Testis (tissue), 2 donors: ENCODE results near the gene TM9SF3.

ENCODE experiments used
- POLR2A ChIP-seq: fragments of 450-650 bp; IDR thresholded peaks from one replicate; pipeline ENCODE4 v1.6.1; 2017; ENCODE audit warnings: antibody characterized with exemption, mild to moderate bottlenecking, moderate library complexity
- TF ChIP-seq, protein P1 (sequence below), 3 experiments: fragments of 450-650 bp in 2 of 3; fragments of 200-600 bp in 1 of 3; sonication (generic) in 1 of 3; IDR thresholded peaks; one replicate each; pipeline ENCODE4 v1.5.1; 2016 to 2019; ENCODE audit warnings: antibody characterized with exemption in 3 of 3, mild to moderate bottlenecking in 2 of 3, moderate library complexity in 1 of 3

DNA sequence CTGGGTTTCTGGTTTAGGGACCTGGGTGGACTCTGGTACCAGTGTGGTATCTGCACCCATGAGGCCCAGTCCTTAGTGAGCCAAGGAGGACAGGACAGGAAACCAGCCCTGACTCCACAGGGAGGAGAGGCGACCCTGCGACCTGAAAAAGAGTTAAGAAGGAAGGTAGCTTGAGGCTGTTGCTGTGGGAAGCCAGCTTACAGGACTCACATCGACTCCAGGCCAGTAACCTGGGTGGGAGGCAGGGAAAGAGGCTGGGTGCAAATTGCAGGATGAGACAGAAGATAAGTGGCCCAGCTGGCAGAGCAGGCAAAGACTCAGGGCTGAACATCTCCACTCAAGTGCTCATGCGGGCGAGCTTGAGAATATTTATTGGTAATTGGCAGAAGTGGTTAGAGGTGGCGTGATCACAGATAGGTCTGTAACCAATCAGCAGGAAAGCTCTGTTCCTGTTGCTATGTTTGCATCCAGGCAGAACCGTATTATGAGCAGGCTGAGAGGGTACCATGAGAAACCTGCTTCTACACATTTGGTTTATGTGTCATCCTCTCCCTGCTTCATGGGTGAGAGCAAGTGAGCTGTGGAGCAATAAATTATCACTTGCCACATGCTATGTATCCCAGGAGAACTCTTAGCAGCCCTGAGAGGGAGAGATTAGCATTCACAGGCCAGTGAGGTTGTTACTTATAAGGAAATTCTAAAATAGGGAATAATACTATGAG lies 84.1 kb downstream of the TM9SF3 start:
- TF ChIP-seq, protein P1, sequence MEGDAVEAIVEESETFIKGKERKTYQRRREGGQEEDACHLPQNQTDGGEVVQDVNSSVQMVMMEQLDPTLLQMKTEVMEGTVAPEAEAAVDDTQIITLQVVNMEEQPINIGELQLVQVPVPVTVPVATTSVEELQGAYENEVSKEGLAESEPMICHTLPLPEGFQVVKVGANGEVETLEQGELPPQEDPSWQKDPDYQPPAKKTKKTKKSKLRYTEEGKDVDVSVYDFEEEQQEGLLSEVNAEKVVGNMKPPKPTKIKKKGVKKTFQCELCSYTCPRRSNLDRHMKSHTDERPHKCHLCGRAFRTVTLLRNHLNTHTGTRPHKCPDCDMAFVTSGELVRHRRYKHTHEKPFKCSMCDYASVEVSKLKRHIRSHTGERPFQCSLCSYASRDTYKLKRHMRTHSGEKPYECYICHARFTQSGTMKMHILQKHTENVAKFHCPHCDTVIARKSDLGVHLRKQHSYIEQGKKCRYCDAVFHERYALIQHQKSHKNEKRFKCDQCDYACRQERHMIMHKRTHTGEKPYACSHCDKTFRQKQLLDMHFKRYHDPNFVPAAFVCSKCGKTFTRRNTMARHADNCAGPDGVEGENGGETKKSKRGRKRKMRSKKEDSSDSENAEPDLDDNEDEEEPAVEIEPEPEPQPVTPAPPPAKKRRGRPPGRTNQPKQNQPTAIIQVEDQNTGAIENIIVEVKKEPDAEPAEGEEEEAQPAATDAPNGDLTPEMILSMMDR (IDR thresholded peaks at IDR 0.05), result no peak
- no peak for TF ChIP-seq POLR2A
